Kidney (tissue), 14 donors: ENCODE measurements around the gene THEM4. TPM values are rescaled to one million over a fixed set of nuclear protein-coding genes. Genes with fewer than 3 reads are reported as not detected.
"Not testable (repeated sequence)": the region's sequence is repeated elsewhere in the genome, so short reads cannot be mapped to it uniquely, and the experiment has no call there.

Experiments
- DNase-seq, 5 donors: peaks; one replicate each; pipeline ENCODE4 v3.0.0-alpha.2; 2013 to 2020
- FAIRE-seq: peaks from 2 replicates; lab custom pipeline; 2012; peaks lifted over from hg19 to GRCh38; lab: Jason Lieb, UNC
- H3K27ac ChIP-seq, 2 donors: one replicate each; pipeline ENCODE4 v1.7.0; 2013; ENCODE audit warnings: low read depth in 2 of 2, low read length in 2 of 2, inconsistent platforms in 1 of 2
- H3K27me3 ChIP-seq: one replicate; pipeline ENCODE4 v1.7.1; 2013; ENCODE audit warnings: low read length, inconsistent platforms; ENCODE audit not compliant: control insufficient read depth, insufficient read depth
- H3K36me3 ChIP-seq, 3 donors: one replicate each; pipeline versions ENCODE4 v1.7.0 to v1.7.1; 2013; ENCODE audit warnings: low read length in 3 of 3, control low read depth in 1 of 3, inconsistent platforms in 1 of 3; ENCODE audit not compliant: insufficient read depth in 3 of 3, control insufficient read depth in 2 of 3
- H3K4me1 ChIP-seq, 3 donors: one replicate each; pipeline versions ENCODE4 v1.7.0 to v1.7.1; 2013; ENCODE audit warnings: low read length in 3 of 3, inconsistent platforms in 1 of 3, low read depth in 1 of 3; ENCODE audit not compliant: control insufficient read depth in 2 of 3, insufficient read depth in 2 of 3
- H3K4me3 ChIP-seq, 3 donors: one replicate each; pipeline versions ENCODE4 v1.7.0 to v1.8.1; 2013; ENCODE audit warnings: low read length in 3 of 3, control low read depth in 1 of 3, inconsistent platforms in 1 of 3
- H3K9ac ChIP-seq, 3 donors: one replicate each; pipeline versions ENCODE4 v1.7.0 to v1.7.1; 2013; ENCODE audit warnings: low read length in 3 of 3, control low read depth in 1 of 3, inconsistent platforms in 1 of 3
- H3K9me3 ChIP-seq, 3 donors: one replicate each; pipeline versions ENCODE4 v1.7.0 to v1.7.1; 2013; ENCODE audit warnings: low read length in 3 of 3, control low read depth in 1 of 3, inconsistent platforms in 1 of 3; ENCODE audit not compliant: control insufficient read depth in 2 of 3, insufficient read depth in 1 of 3
- intact Hi-C: fragments of 100-400 bp; cut with DNase I; formaldehyde crosslinking; loops from one replicate; pipeline ENCODE4 v1.11.1; 2022
- polyA plus RNA-seq: library from polyadenylated mRNA; stranded (reverse); fragments of 350-450 nt; fragmentation: Illumina TruSeq; extraction: RNeasy Lipid Tissue Mini Kit (QIAGEN cat#74804); gene quantifications from one replicate; pipeline ENCODE4 v1.2.3, GENCODE V29; 2014; ENCODE audit warnings: low read depth, low replicate concordance; ENCODE audit not compliant: insufficient read depth
- total RNA-seq: library from RNA; stranded (reverse); fragmentation: NEBNext Ultra II Directional; extraction: Animal tissue kit (Norgen Biotek cat#: 25700); gene quantifications from one replicate; pipeline ENCODE4 v1.2.1, GENCODE V29; 2021
- TF ChIP-seq, protein P1 (sequence below): IDR thresholded peaks from 3 replicates; pipeline ENCODE4 v1.5.1; 2012; ENCODE audit warnings: mild to moderate bottlenecking, moderate library complexity, borderline replicate concordance; ENCODE audit not compliant: insufficient read depth; ENCODE audit errors: extremely low read depth
- donor health status: control.
- donor health status: control.
- donor health status: control.
- donor health status: control.
- donor health status: control.
- donor health status: DM: yes; HTN: yes; CAD: no.
- donor health status: Normal renal cell carcinoma (clear cell type).

Gene THEM4
- total and polyA plus RNA-seq, 2 donors from 2014 or later: 17.5 to 27.9 TPM

DNA sequence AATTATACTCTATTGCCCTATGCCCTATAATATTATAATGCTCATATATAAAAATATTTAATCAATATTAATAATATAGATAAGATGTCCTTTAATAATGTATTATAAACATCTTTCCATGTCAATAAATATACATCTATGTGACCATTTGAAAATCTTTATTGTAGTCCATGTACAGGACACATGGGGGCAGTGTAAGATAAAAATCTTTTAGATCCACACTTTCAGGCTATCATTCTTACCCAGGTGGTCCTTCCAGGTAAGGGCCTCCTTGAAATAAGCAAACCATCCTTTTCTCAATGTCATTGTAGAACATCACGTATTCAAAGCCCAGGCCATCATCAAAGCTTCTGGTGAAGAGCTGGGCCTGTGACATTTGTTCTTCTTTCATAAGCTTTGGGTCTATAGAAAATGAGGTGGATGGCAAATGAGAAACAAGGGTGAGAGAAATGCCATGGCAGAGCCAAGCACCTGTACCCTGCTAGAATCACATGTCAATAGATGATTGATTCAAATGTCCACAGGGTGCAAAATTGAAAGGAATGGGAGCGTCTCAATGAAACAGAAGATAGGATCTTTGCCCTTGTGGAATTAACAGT is 20.2 kb downstream of the THEM4 start:
- Histone ChIP-seq H3K27me3 (no peaks in the 10 kb centered on the region), H3K4me3 (no peak overlapping the region), H3K9me3 (no peaks in the 10 kb centered on the region), H3K9ac (no peak overlapping the region), H3K27ac (no peak overlapping the region), H3K36me3 (peaks cover 3 to 7% (median 6%) of the 10 kb centered on the region in 3 donors), H3K4me1 (no peaks in the 10 kb centered on the region)
- TF ChIP-seq, protein P1, sequence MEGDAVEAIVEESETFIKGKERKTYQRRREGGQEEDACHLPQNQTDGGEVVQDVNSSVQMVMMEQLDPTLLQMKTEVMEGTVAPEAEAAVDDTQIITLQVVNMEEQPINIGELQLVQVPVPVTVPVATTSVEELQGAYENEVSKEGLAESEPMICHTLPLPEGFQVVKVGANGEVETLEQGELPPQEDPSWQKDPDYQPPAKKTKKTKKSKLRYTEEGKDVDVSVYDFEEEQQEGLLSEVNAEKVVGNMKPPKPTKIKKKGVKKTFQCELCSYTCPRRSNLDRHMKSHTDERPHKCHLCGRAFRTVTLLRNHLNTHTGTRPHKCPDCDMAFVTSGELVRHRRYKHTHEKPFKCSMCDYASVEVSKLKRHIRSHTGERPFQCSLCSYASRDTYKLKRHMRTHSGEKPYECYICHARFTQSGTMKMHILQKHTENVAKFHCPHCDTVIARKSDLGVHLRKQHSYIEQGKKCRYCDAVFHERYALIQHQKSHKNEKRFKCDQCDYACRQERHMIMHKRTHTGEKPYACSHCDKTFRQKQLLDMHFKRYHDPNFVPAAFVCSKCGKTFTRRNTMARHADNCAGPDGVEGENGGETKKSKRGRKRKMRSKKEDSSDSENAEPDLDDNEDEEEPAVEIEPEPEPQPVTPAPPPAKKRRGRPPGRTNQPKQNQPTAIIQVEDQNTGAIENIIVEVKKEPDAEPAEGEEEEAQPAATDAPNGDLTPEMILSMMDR: peak; percentile 37
- DNase-seq (peak in 2 of 5 donors; percentile 27 to 40), FAIRE-seq (peak; percentile 89)
- intact Hi-C loops: no loop called here

DNA sequence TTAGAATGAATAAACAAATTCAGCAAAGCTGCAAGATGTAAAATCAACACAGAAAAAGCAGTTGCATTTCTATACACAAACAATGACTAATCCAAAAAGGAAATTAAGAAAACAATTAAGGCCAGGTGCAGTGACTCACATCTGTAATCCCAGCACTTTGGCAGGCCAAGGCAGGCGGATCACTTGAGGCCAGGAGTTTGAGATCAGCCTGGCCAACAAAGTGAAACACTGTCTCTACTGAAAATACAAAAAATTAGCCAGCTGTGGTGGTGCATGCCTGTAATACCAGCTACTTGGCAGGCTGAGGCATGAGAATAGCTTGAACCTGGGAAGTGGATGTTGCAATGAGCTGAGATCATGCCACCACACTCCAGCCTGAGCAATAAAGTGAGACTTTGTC is 22.3 kb downstream of the THEM4 start:
- Histone ChIP-seq H3K9me3 (no peaks in the 10 kb centered on the region), H3K9ac (no peak overlapping the region), H3K27me3 (no peaks in the 10 kb centered on the region), H3K27ac (no peak overlapping the region), H3K4me1 (no peaks in the 10 kb centered on the region), H3K4me3 (no peak overlapping the region), H3K36me3 (peaks cover 0 to 4% (median 3%) of the 10 kb centered on the region in 3 donors)
- FAIRE-seq (no peak), DNase-seq (no peak)
- intact Hi-C loops: no loop called here
- TF ChIP-seq, protein P1: no peak

DNA sequence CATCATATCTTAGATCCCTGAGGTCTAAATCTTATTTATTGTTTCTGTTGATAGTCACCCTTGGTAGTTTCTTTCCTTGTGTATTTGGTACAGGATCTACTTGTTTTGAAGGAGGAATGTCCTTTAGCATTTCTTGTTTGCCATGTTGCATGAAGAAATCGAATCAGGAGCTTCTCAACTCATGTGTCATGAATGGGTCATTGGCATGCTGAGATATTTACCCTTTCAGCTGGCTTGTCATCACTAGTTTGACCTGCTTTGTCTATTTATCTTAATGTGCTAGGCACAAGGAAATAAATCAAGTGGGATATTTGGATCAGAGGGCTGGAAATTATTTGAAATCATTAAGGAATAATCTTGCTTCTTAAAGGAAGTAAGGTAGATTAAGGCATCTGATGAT is 23.8 kb downstream of the THEM4 start:
- Histone ChIP-seq H3K9me3 (no peaks in the 10 kb centered on the region), H3K36me3 (peaks cover 0 to 4% (median 3%) of the 10 kb centered on the region in 3 donors), H3K4me3 (no peak overlapping the region), H3K27me3 (no peaks in the 10 kb centered on the region), H3K9ac (no peak overlapping the region), H3K27ac (no peak overlapping the region), H3K4me1 (no peaks in the 10 kb centered on the region)
- DNase-seq (no peak), FAIRE-seq (no peak)
- TF ChIP-seq, protein P1: no peak
- intact Hi-C loops: no loop called here

- H3K36me3 ChIP-seq, H3K4me1 ChIP-seq, H3K9me3 ChIP-seq, DNase-seq, FAIRE-seq, H3K4me3 ChIP-seq, H3K27me3 ChIP-seq, H3K27ac ChIP-seq, H3K9ac ChIP-seq, intact Hi-C loops: not testable (repeated sequence)
Measured at GRCh38 chr1:151884879-151885278, 24.4 kb downstream of the THEM4 start.

- H3K27ac ChIP-seq, H3K4me3 ChIP-seq, FAIRE-seq, H3K36me3 ChIP-seq, H3K27me3 ChIP-seq, DNase-seq, H3K4me1 ChIP-seq, intact Hi-C loops, H3K9me3 ChIP-seq: not testable (repeated sequence)
- peak overlapping the region in 1 of 3 donors; percentile 1 for H3K9ac ChIP-seq
Measured at GRCh38 chr1:151884445-151884844, 24.9 kb downstream of the THEM4 start.

DNA sequence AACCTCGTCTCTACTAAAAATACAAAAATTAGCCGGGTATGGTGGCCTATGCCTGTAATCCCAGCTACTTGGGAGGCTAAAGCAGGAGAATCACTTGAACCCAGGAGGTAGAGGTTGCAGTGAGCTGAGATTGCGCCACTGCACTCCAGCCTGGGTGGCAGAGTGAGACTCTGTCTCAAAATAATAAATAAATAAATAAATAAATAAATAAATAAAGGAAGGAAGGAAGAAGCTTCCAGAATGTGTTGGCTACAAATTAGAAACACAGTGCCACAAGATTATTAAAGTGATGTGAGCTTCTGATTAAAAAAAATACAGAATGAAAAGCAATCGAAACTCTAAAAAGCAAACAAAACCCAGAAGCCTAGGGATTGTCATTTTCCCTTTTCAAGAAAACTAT is 25.4 kb downstream of the THEM4 start:
- H3K27me3 ChIP-seq, H3K36me3 ChIP-seq, FAIRE-seq, intact Hi-C loops, H3K9me3 ChIP-seq, H3K4me1 ChIP-seq, DNase-seq, H3K9ac ChIP-seq, H3K27ac ChIP-seq, H3K4me3 ChIP-seq: not testable (repeated sequence)
